PFSK-1 (cell line): ENCODE results near the gene POLR3GL.

Source experiments
- FOXP2 ChIP-seq: optimal IDR thresholded peaks from 2 replicates; pipeline ENCODE3; 2011; ENCODE audit warnings: borderline replicate concordance, control low read depth, inconsistent platforms; ENCODE audit not compliant: insufficient read depth; ENCODE audit errors: extremely low read length, extremely low read depth
- POLR2AphosphoS5 ChIP-seq: IDR thresholded peaks from 2 replicates; pipeline ENCODE4 v1.6.1; 2012; ENCODE audit warnings: low read depth, mild to moderate bottlenecking, control low read depth, low read length, moderate library complexity
- SIN3A ChIP-seq: IDR thresholded peaks from 2 replicates; pipeline ENCODE4 v1.6.1; 2012; ENCODE audit warnings: mild to moderate bottlenecking, low read length, moderate library complexity, borderline replicate concordance; ENCODE audit not compliant: insufficient read depth
- TAF1 ChIP-seq: IDR thresholded peaks from 2 replicates; pipeline ENCODE4 v1.6.1; 2012; ENCODE audit warnings: low read length, control low read depth, borderline replicate concordance; ENCODE audit not compliant: insufficient read depth
- TF ChIP-seq, protein P1 (sequence below), 2 experiments: IDR thresholded peaks; 2 replicates each; pipeline versions ENCODE4 v1.6.1 to v1.8.0; 2011 to 2012; ENCODE audit warnings: low read depth in 2 of 2, low read length in 2 of 2, control low read depth in 1 of 2, inconsistent platforms in 1 of 2, mild to moderate bottlenecking in 1 of 2, moderate library complexity in 1 of 2; ENCODE audit not compliant: insufficient read depth in 1 of 2

The POLR3GL gene

DNA sequence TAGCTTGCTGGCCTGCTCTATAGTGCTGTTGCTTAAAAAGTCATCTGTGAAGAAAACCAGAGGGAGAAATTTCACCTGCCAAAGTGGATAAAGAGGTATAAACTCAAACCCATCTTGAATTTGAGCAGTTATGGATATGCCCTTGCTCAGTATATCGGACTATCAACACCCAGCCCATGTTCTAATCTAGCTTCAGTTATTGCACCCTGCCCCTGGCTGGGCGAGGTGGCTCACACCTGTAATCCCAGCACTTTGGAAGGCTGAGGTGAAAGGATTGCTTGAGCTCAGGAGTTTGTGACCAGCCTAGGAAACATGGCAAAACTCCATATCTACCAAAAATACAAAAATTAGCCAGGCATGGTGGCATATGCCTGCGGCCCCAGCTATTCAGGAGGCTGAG lies 20.0 kb upstream of the POLR3GL start:
- TF ChIP-seq, protein P1, sequence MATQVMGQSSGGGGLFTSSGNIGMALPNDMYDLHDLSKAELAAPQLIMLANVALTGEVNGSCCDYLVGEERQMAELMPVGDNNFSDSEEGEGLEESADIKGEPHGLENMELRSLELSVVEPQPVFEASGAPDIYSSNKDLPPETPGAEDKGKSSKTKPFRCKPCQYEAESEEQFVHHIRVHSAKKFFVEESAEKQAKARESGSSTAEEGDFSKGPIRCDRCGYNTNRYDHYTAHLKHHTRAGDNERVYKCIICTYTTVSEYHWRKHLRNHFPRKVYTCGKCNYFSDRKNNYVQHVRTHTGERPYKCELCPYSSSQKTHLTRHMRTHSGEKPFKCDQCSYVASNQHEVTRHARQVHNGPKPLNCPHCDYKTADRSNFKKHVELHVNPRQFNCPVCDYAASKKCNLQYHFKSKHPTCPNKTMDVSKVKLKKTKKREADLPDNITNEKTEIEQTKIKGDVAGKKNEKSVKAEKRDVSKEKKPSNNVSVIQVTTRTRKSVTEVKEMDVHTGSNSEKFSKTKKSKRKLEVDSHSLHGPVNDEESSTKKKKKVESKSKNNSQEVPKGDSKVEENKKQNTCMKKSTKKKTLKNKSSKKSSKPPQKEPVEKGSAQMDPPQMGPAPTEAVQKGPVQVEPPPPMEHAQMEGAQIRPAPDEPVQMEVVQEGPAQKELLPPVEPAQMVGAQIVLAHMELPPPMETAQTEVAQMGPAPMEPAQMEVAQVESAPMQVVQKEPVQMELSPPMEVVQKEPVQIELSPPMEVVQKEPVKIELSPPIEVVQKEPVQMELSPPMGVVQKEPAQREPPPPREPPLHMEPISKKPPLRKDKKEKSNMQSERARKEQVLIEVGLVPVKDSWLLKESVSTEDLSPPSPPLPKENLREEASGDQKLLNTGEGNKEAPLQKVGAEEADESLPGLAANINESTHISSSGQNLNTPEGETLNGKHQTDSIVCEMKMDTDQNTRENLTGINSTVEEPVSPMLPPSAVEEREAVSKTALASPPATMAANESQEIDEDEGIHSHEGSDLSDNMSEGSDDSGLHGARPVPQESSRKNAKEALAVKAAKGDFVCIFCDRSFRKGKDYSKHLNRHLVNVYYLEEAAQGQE (IDR thresholded peaks at IDR 0.05; ENCODE audit: insufficient read depth in 1 of 2, low read depth in 2 of 2, low read length in 2 of 2) = no peak
- TF ChIP-seq POLR2AphosphoS5 = no peak
- no peak for TF ChIP-seq SIN3A
- TF ChIP-seq FOXP2 = no peak
- TF ChIP-seq TAF1 = no peak

DNA sequence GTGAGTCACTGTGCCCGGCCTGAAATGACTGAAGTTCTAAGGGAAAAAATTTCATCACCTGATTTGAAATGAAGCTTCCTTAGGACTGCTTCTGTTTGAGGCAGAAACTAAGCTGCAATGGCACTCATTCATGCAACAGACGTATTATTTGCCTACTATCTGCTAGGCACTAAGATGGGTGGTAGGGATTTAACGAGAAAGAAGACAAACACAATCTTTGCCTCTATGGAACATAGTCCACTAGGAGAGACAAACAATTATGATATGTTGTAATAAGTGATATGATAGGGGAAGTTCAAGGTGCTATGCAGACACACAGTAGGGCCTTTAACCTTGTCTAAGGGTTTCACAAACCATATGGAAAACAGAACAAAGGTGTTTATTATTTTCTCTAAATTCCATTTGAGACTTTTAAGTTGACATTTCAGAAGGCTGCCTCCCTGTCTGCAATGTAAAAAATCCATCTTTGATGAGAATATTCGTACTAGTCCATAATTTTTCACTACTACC lies 18.0 kb upstream of the POLR3GL start:
- no peak for TF ChIP-seq TAF1
- no peak for TF ChIP-seq POLR2AphosphoS5
- TF ChIP-seq, protein P1 (IDR thresholded peaks at IDR 0.05; ENCODE audit: insufficient read depth in 1 of 2, low read depth in 2 of 2, low read length in 2 of 2) = no peak
- no peak for TF ChIP-seq SIN3A
- TF ChIP-seq FOXP2 = no peak

DNA sequence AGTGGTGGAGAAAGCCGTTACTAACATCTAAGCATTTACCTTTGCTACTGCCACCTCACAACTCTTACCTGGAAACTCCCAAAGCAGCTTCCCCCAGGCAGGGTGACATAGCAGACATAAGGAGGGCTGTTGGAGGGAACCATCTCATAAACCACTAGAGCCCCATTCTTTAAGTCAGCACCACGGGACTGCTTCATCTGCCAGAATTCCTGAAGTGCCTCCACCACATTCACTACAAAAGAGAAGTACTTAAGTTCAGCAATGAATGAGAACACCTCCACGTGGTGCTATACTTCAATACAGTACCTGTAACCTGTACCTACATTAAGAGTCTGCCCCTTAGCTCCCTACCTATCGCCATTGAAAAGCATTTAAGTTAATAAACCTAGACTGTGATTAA lies 16.9 kb upstream of the POLR3GL start:
- TF ChIP-seq SIN3A (no peak), POLR2AphosphoS5 (no peak), TAF1 (no peak)

DNA sequence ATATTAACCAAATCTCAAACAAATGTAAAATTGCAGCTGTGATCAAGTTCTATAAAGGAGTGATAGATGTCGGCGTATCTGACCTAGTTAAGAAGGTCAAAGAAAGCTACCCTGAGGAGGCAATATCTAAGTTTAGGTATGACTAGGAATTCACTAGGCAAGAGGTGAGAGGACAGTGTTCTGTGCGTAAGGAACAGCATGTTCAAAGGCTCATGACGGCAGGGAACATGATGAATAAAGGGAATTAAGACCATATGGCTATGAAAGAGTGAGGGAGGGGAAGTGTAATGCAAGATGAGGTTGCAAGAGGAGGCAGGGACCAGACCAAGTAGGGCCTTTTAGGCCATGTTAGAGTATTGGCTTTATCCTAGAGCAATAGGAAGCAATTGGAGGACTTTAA lies 15.3 kb upstream of the POLR3GL start:
- TF ChIP-seq, protein P1 (IDR thresholded peaks at IDR 0.05; ENCODE audit: insufficient read depth in 1 of 2, low read depth in 2 of 2, low read length in 2 of 2) = no peak
- TF ChIP-seq FOXP2 (no peak), POLR2AphosphoS5 (no peak), SIN3A (no peak), TAF1 (no peak)

DNA sequence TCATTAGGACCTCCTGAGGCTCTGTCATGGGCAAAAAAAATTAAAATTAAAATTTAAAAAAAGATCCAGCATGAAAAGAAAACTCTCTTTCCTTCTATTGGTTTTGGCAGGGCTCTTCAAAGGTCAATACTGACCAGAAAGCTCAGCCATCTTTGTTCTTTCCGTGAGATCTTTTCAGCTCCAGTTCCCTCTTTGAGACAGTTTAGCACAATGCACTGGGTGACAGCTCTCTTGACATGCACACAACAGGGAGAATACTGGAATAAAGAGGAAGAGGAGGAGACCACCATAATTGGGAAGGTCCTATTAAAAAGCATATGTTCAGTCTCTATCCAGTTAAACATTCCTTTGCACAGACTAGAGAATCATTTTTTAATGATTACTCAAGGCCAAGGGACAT lies 13.0 kb upstream of the POLR3GL start:
- TF ChIP-seq TAF1 = no peak
- no peak for TF ChIP-seq SIN3A
- no peak for TF ChIP-seq FOXP2
- TF ChIP-seq, protein P1 (IDR thresholded peaks at IDR 0.05; ENCODE audit: insufficient read depth in 1 of 2, low read depth in 2 of 2, low read length in 2 of 2) = no peak
- no peak for TF ChIP-seq POLR2AphosphoS5
